ENCODE data around the gene IDI1.

GRCh38 chr10:1026578-1026977 is 22.3 kb downstream of the IDI1 start:
- TF ChIP-seq, protein P1, sequence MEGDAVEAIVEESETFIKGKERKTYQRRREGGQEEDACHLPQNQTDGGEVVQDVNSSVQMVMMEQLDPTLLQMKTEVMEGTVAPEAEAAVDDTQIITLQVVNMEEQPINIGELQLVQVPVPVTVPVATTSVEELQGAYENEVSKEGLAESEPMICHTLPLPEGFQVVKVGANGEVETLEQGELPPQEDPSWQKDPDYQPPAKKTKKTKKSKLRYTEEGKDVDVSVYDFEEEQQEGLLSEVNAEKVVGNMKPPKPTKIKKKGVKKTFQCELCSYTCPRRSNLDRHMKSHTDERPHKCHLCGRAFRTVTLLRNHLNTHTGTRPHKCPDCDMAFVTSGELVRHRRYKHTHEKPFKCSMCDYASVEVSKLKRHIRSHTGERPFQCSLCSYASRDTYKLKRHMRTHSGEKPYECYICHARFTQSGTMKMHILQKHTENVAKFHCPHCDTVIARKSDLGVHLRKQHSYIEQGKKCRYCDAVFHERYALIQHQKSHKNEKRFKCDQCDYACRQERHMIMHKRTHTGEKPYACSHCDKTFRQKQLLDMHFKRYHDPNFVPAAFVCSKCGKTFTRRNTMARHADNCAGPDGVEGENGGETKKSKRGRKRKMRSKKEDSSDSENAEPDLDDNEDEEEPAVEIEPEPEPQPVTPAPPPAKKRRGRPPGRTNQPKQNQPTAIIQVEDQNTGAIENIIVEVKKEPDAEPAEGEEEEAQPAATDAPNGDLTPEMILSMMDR (conservative IDR thresholded peaks at IDR 0.05; ENCODE audit: low read depth, low read length): no peak
- no peak for TF ChIP-seq EZH2phosphoT487 (IDR thresholded peaks at IDR 0.05; ENCODE audit: borderline replicate concordance, low read length)
- no peak for TF ChIP-seq EZH2 (IDR thresholded peaks at IDR 0.05; ENCODE audit: low read length, unreplicated experiment)

Measured in PC-3 (cell line).